ENCODE measurements around the gene CCDC9B.

CCDC9B gene

GRCh38 chr15:40377606-40378005, 36.9 kb upstream of the CCDC9B start:
- Histone ChIP-seq H3K4me3 (ENCODE audit: insufficient read depth, low read depth, low read length) (no peak overlapping the region), H3K9me3 (ENCODE audit: control insufficient read depth, low read length) (no peaks in the 10 kb centered on the region), H3K36me3 (ENCODE audit: control insufficient read depth, insufficient read depth, low read length) (no peaks in the 10 kb centered on the region), H3K27me3 (ENCODE audit: control insufficient read depth, insufficient read depth, low read length, poor library complexity, severe bottlenecking) (no peaks in the 10 kb centered on the region), H3K4me1 (ENCODE audit: control insufficient read depth, insufficient read depth, low read length) (no peaks in the 10 kb centered on the region), H3K27ac (ENCODE audit: insufficient read depth, low read depth, low read length, poor library complexity, severe bottlenecking) (no peak overlapping the region)
- WGBS, 2 experiments = 91 to 92% methylated on average over 3 of the region's 3 CpGs

DNA sequence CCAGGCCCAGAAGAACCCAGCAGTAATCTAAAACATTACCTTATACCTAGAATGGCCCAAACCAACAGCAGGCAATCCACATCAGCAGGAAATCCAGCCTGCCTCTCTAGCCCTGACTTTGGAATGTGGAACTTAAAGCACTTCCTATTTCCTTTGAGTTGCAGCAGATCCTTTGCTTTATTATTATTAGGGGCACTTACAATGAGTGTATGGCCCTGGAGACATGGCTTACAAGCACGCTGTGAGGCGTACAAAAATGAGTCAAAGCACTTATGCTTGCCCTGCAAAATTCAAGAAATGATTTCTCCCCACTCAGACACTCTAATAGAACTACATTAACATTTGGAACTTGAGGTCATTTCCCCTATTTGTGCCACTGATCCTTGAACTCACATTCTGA, 32.2 kb upstream of the CCDC9B start:
- Histone ChIP-seq H3K36me3 (ENCODE audit: control insufficient read depth, insufficient read depth, low read length) (no peaks in the 10 kb centered on the region), H3K27ac (ENCODE audit: insufficient read depth, low read depth, low read length, poor library complexity, severe bottlenecking) (no peak overlapping the region), H3K4me1 (ENCODE audit: control insufficient read depth, insufficient read depth, low read length) (no peaks in the 10 kb centered on the region), H3K27me3 (ENCODE audit: control insufficient read depth, insufficient read depth, low read length, poor library complexity, severe bottlenecking) (peaks cover 18% of the 10 kb centered on the region), H3K4me3 (ENCODE audit: insufficient read depth, low read depth, low read length) (no peak overlapping the region), H3K9me3 (ENCODE audit: control insufficient read depth, low read length) (no peaks in the 10 kb centered on the region)
- 58 to 63% methylated on average over 2 of the region's 2 CpGs for WGBS, 2 experiments

- Histone ChIP-seq H3K4me3 (ENCODE audit: insufficient read depth, low read depth, low read length) (no peak overlapping the region), H3K4me1 (ENCODE audit: control insufficient read depth, insufficient read depth, low read length) (no peaks in the 10 kb centered on the region), H3K9me3 (ENCODE audit: control insufficient read depth, low read length) (no peaks in the 10 kb centered on the region), H3K27me3 (ENCODE audit: control insufficient read depth, insufficient read depth, low read length, poor library complexity, severe bottlenecking) (peaks cover 44% of the 10 kb centered on the region), H3K36me3 (ENCODE audit: control insufficient read depth, insufficient read depth, low read length) (no peaks in the 10 kb centered on the region), H3K27ac (ENCODE audit: insufficient read depth, low read depth, low read length, poor library complexity, severe bottlenecking) (no peak overlapping the region)
- WGBS, 2 experiments = 93 to 94% methylated on average over 13 of the region's 13 CpGs
These were observed 29.2 kb upstream of the CCDC9B start for GRCh38 chr15:40369971-40370370.

DNA sequence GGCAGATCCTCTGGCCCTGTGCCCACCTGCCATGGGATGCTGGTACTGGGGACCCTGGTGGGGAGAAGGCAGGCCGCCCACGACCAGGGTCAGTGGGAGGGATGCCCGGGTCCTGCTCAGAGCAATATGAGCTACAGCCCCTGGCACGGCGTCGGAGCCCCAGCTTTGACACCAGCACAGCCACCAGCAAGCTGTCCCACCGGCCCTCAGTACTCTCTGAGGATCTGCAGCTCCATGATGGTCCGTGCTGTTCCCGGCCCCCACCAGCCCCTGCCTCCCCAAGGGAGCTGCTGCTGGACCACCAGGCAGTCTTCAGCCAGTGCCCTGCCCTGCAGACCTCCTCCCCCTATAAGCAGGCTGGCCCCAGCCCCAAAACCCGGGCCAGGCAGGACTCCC, 28.7 kb upstream of the CCDC9B start:
- H3K4me3 ChIP-seq (ENCODE audit: insufficient read depth, low read depth, low read length) = no peak overlapping the region
- H3K27ac ChIP-seq (ENCODE audit: insufficient read depth, low read depth, low read length, poor library complexity, severe bottlenecking) = no peak overlapping the region
- no peaks in the 10 kb centered on the region for H3K36me3 ChIP-seq (ENCODE audit: control insufficient read depth, insufficient read depth, low read length)
- whole genome bisulfite sequencing, 2 experiments = 92 to 95% methylated on average over 10 of the region's 10 CpGs
- H3K27me3 ChIP-seq (ENCODE audit: control insufficient read depth, insufficient read depth, low read length, poor library complexity, severe bottlenecking) = peaks cover 46% of the 10 kb centered on the region
- H3K9me3 ChIP-seq (ENCODE audit: control insufficient read depth, low read length) = no peaks in the 10 kb centered on the region
- H3K4me1 ChIP-seq (ENCODE audit: control insufficient read depth, insufficient read depth, low read length) = no peaks in the 10 kb centered on the region

DNA sequence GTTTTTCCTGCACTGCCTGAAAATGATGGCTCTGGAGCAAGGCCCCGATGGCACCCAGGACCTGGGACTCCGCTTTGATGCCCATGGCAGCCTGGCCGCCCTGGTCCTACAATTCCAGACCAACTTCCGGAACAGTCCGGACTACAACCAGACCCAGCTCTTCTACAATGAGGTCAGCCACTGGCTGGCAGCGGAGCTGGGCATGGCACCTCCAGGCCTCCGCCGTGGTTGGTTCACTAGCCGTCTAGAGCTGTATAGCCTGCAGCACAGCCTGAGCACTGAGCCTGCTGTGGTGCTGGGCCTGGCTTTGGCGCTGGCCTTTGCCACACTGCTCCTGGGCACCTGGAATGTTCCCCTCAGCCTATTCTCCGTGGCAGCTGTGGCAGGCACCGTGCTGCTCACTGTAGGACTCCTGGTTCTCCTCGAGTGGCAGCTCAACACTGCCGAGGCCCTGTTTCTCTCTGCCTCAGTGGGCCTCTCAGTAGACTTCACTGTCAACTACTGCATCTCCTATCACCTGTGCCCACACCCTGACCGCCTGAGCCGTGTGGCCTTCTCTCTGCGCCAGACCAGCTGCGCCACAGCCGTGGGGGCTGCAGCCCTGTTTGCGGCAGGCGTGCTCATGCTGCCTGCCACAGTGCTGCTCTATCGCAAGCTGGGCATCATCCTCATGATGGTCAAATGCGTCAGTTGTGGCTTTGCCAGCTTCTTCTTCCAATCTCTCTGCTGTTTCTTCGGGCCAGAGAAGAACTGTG, 28.2 kb upstream of the CCDC9B start:
- Histone ChIP-seq H3K27ac (ENCODE audit: insufficient read depth, low read depth, low read length, poor library complexity, severe bottlenecking) (no peak overlapping the region), H3K27me3 (ENCODE audit: control insufficient read depth, insufficient read depth, low read length, poor library complexity, severe bottlenecking) (peaks cover 46% of the 10 kb centered on the region)
- WGBS, 2 experiments = 95% methylated on average over 24 of the region's 24 CpGs

DNA sequence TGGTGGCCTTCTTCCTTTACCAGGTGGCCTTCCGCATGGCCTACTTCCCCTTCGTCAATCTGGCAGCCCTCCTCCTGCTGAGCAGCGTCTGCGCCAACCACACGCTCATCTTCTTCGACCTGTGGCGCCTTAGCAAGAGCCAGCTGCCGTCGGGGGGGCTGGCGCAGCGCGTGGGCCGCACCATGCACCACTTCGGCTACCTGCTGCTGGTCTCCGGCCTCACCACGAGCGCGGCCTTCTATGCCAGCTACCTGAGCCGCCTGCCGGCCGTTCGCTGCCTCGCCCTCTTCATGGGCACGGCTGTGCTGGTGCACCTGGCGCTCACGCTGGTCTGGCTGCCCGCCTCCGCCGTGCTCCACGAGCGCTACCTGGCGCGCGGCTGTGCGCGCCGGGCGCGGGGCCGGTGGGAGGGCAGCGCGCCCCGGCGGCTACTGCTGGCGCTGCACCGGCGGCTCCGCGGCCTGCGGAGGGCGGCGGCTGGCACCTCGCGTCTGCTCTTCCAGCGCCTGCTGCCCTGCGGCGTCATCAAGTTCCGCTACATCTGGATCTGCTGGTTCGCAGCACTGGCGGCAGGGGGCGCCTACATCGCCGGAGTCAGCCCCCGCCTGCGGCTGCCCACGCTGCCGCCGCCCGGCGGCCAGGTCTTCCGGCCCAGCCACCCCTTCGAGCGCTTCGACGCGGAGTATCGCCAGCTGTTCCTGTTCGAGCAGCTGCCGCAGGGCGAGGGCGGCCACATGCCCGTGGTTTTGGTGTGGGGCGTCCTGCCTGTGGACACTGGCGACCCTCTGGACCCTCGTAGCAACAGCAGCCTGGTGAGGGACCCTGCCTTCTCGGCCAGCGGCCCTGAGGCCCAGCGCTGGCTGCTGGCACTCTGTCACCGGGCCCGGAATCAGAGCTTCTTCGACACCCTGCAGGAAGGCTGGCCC, 27.2 kb upstream of the CCDC9B start:
- peak overlapping the region; percentile 17 for H3K4me3 ChIP-seq (ENCODE audit: insufficient read depth, low read depth, low read length)
- no peaks in the 10 kb centered on the region for H3K9me3 ChIP-seq (ENCODE audit: control insufficient read depth, low read length)
- no peaks in the 10 kb centered on the region for H3K36me3 ChIP-seq (ENCODE audit: control insufficient read depth, insufficient read depth, low read length)
- H3K27me3 ChIP-seq (ENCODE audit: control insufficient read depth, insufficient read depth, low read length, poor library complexity, severe bottlenecking) = peaks cover 46% of the 10 kb centered on the region
- H3K4me1 ChIP-seq (ENCODE audit: control insufficient read depth, insufficient read depth, low read length) = no peaks in the 10 kb centered on the region
- WGBS, 2 experiments = 26 to 27% methylated on average over 91 of the region's 91 CpGs
- H3K27ac ChIP-seq (ENCODE audit: insufficient read depth, low read depth, low read length, poor library complexity, severe bottlenecking) = no peak overlapping the region

More for the DNA sequence above, 28.2 kb upstream of the CCDC9B start:
- no peaks in the 10 kb centered on the region for H3K9me3 ChIP-seq (ENCODE audit: control insufficient read depth, low read length)
- no peaks in the 10 kb centered on the region for H3K4me1 ChIP-seq (ENCODE audit: control insufficient read depth, insufficient read depth, low read length)
- H3K4me3 ChIP-seq (ENCODE audit: insufficient read depth, low read depth, low read length) = no peak overlapping the region
- no peaks in the 10 kb centered on the region for H3K36me3 ChIP-seq (ENCODE audit: control insufficient read depth, insufficient read depth, low read length)

DNA sequence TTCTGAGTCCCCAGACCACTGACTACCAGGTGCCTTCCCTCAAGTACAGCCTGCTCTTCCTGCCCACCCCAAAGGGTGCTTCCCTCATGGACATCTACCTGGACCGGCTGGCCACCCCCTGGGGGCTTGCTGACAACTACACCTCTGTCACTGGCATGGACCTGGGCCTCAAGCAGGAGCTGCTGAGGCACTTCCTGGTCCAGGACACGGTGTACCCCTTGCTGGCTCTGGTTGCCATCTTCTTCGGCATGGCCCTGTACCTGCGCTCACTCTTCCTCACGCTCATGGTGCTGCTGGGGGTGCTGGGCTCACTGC, 26.6 kb upstream of the CCDC9B start:
- Histone ChIP-seq H3K27me3 (ENCODE audit: control insufficient read depth, insufficient read depth, low read length, poor library complexity, severe bottlenecking) (peaks cover 46% of the 10 kb centered on the region), H3K4me1 (ENCODE audit: control insufficient read depth, insufficient read depth, low read length) (no peaks in the 10 kb centered on the region), H3K4me3 (ENCODE audit: insufficient read depth, low read depth, low read length) (no peak overlapping the region), H3K36me3 (ENCODE audit: control insufficient read depth, insufficient read depth, low read length) (no peaks in the 10 kb centered on the region), H3K27ac (ENCODE audit: insufficient read depth, low read depth, low read length, poor library complexity, severe bottlenecking) (no peak overlapping the region), H3K9me3 (ENCODE audit: control insufficient read depth, low read length) (no peaks in the 10 kb centered on the region)
- 88 to 91% methylated on average over 5 of the region's 5 CpGs for WGBS, 2 experiments

DNA sequence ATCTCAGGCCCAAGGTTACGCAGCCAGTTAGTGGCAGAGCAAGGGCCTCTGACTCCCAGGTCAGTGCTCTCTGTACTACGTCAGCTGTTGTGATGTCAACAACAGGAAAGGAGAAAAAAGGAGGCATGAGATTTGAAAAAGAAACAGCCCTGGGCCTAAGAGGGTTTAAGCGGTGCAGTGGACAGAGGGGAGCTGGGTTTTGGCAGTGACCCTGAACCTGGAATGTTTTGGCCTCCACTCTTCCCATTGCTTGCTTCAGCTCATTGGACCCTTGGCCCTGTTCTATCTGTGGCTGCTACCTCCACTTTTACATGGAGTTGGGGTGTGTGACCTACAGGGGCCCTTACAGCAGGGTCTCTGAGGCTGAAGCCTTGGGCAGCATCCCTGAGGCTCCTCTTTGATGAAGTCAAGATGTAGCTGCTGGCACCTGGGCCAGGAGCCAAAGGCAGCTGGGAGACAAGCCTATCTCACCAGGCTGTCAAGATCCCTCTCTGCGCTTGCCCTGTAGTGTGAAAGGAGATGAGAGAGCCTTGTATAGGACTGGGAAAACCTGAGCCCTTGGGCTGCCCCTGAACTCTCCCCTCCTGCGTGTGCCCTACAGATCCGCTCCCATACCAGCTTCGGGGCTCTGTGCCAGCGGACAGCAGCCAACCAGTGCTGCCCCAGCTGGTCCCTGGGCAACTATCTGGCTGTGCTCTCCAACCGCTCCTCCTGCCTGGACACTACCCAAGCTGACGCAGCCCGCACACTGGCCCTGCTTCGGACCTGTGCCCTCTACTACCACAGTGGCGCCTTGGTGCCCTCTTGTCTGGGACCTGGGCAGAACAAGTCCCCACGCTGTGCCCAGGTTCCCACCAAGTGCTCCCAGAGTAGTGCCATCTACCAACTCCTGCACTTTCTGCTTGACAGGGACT, 26.0 kb upstream of the CCDC9B start:
- WGBS, 2 experiments = 95% methylated on average over 14 of the region's 14 CpGs
- Histone ChIP-seq H3K27me3 (ENCODE audit: control insufficient read depth, insufficient read depth, low read length, poor library complexity, severe bottlenecking) (peaks cover 46% of the 10 kb centered on the region), H3K4me1 (ENCODE audit: control insufficient read depth, insufficient read depth, low read length) (no peaks in the 10 kb centered on the region), H3K27ac (ENCODE audit: insufficient read depth, low read depth, low read length, poor library complexity, severe bottlenecking) (no peak overlapping the region), H3K9me3 (ENCODE audit: control insufficient read depth, low read length) (no peaks in the 10 kb centered on the region), H3K36me3 (ENCODE audit: control insufficient read depth, insufficient read depth, low read length) (no peaks in the 10 kb centered on the region), H3K4me3 (ENCODE audit: insufficient read depth, low read depth, low read length) (no peak overlapping the region)

GRCh38 chr15:40365624-40366456, 25.1 kb upstream of the CCDC9B start:
- Histone ChIP-seq H3K9me3 (ENCODE audit: control insufficient read depth, low read length) (no peaks in the 10 kb centered on the region), H3K4me3 (ENCODE audit: insufficient read depth, low read depth, low read length) (no peak overlapping the region), H3K27me3 (ENCODE audit: control insufficient read depth, insufficient read depth, low read length, poor library complexity, severe bottlenecking) (peaks cover 50% of the 10 kb centered on the region), H3K4me1 (ENCODE audit: control insufficient read depth, insufficient read depth, low read length) (no peaks in the 10 kb centered on the region), H3K36me3 (ENCODE audit: control insufficient read depth, insufficient read depth, low read length) (no peaks in the 10 kb centered on the region), H3K27ac (ENCODE audit: insufficient read depth, low read depth, low read length, poor library complexity, severe bottlenecking) (no peak overlapping the region)
- WGBS, 2 experiments = 88 to 91% methylated on average over 11 of the region's 11 CpGs

Measured in ectodermal cell (in vitro differentiated cells).